ENCODE measurements around the gene KCNC1. TPM values are rescaled to one million over a fixed set of nuclear protein-coding genes. Genes with fewer than 3 reads are reported as not detected.

Gene KCNC1
- total RNA-seq, 2 experiments from 2014 or later = not detected

GRCh38 chr11:17740649-17741235 lies 6.2 kb downstream of the KCNC1 start:
- H3K27me3 Mint-ChIP-seq = peaks cover 38% of the 10 kb centered on the region
- no peak for DNase-seq

GRCh38 chr11:17741487-17741886 lies 6.9 kb downstream of the KCNC1 start:
- Mint-ChIP-seq H3K4me3 (no peak overlapping the region), H3K36me3 (no peaks in the 10 kb centered on the region), H3K27ac (no peak overlapping the region), H3K9me3 (no peaks in the 10 kb centered on the region), H3K4me1 (peaks cover 2% of the 10 kb centered on the region), H3K27me3 (peaks cover 34% of the 10 kb centered on the region)
- no peak for DNase-seq

More at GRCh38 chr11:17740649-17741235, 6.2 kb downstream of the KCNC1 start:
- H3K27ac Mint-ChIP-seq = no peak overlapping the region
- H3K36me3 Mint-ChIP-seq = no peaks in the 10 kb centered on the region
- H3K9me3 Mint-ChIP-seq = no peaks in the 10 kb centered on the region
- H3K4me3 Mint-ChIP-seq = no peak overlapping the region
- peaks cover 2% of the 10 kb centered on the region for H3K4me1 Mint-ChIP-seq

GRCh38 chr11:17742019-17742418 lies 7.4 kb downstream of the KCNC1 start:
- Mint-ChIP-seq H3K9me3 (no peaks in the 10 kb centered on the region), H3K4me3 (no peak overlapping the region), H3K4me1 (no peaks in the 10 kb centered on the region), H3K27me3 (peaks cover 29% of the 10 kb centered on the region), H3K36me3 (no peaks in the 10 kb centered on the region), H3K27ac (no peak overlapping the region)
- no peak for DNase-seq

- Mint-ChIP-seq H3K4me3 (no peak overlapping the region), H3K9me3 (no peaks in the 10 kb centered on the region), H3K27ac (no peak overlapping the region), H3K36me3 (no peaks in the 10 kb centered on the region), H3K4me1 (no peaks in the 10 kb centered on the region), H3K27me3 (peaks cover 23% of the 10 kb centered on the region)
- no peak for DNase-seq
These were observed 8.6 kb downstream of the KCNC1 start for GRCh38 chr11:17743026-17743807.

GRCh38 chr11:17743808-17744119 lies 9.2 kb downstream of the KCNC1 start:
- no peaks in the 10 kb centered on the region for H3K9me3 Mint-ChIP-seq
- DNase-seq = no peak
- no peak overlapping the region for H3K4me3 Mint-ChIP-seq
- H3K27ac Mint-ChIP-seq = no peak overlapping the region
- H3K36me3 Mint-ChIP-seq = no peaks in the 10 kb centered on the region
- H3K27me3 Mint-ChIP-seq = peaks cover 19% of the 10 kb centered on the region
- H3K4me1 Mint-ChIP-seq = no peaks in the 10 kb centered on the region

- Mint-ChIP-seq H3K4me3 (no peak overlapping the region), H3K27me3 (peaks cover 19% of the 10 kb centered on the region), H3K27ac (no peak overlapping the region), H3K36me3 (no peaks in the 10 kb centered on the region), H3K9me3 (no peaks in the 10 kb centered on the region), H3K4me1 (no peaks in the 10 kb centered on the region)
- DNase-seq = no peak
These were observed 9.8 kb downstream of the KCNC1 start for GRCh38 chr11:17744151-17744940.

- no peak for DNase-seq
- Mint-ChIP-seq H3K27me3 (peaks cover 17% of the 10 kb centered on the region), H3K27ac (no peak overlapping the region), H3K4me1 (no peaks in the 10 kb centered on the region), H3K9me3 (no peaks in the 10 kb centered on the region), H3K4me3 (no peak overlapping the region), H3K36me3 (no peaks in the 10 kb centered on the region)
These were observed 10.6 kb downstream of the KCNC1 start for GRCh38 chr11:17745023-17745772.

GRCh38 chr11:17746096-17746495 lies 11.5 kb downstream of the KCNC1 start:
- Mint-ChIP-seq H3K4me3 (no peak overlapping the region), H3K27me3 (peaks cover 16% of the 10 kb centered on the region), H3K36me3 (no peaks in the 10 kb centered on the region), H3K9me3 (no peaks in the 10 kb centered on the region), H3K4me1 (no peaks in the 10 kb centered on the region), H3K27ac (no peak overlapping the region)
- DNase-seq = no peak

- Mint-ChIP-seq H3K4me3 (no peak overlapping the region), H3K27me3 (peaks cover 10% of the 10 kb centered on the region)
- no peak for DNase-seq
These were observed 12.8 kb downstream of the KCNC1 start for GRCh38 chr11:17747131-17747955.

GRCh38 chr11:17748044-17748443 lies 13.5 kb downstream of the KCNC1 start:
- Mint-ChIP-seq H3K9me3 (no peaks in the 10 kb centered on the region), H3K27ac (no peak overlapping the region), H3K4me3 (no peak overlapping the region), H3K36me3 (no peaks in the 10 kb centered on the region), H3K4me1 (no peaks in the 10 kb centered on the region), H3K27me3 (peaks cover 10% of the 10 kb centered on the region)
- DNase-seq = no peak

More at GRCh38 chr11:17747131-17747955, 12.8 kb downstream of the KCNC1 start:
- H3K36me3 Mint-ChIP-seq = no peaks in the 10 kb centered on the region
- H3K9me3 Mint-ChIP-seq = no peaks in the 10 kb centered on the region
- H3K4me1 Mint-ChIP-seq = no peaks in the 10 kb centered on the region
- no peak overlapping the region for H3K27ac Mint-ChIP-seq

GRCh38 chr11:17748761-17749721 lies 14.5 kb downstream of the KCNC1 start:
- Mint-ChIP-seq H3K27me3 (peaks cover 10% of the 10 kb centered on the region), H3K4me1 (no peaks in the 10 kb centered on the region), H3K4me3 (no peak overlapping the region), H3K36me3 (no peaks in the 10 kb centered on the region), H3K27ac (no peak overlapping the region), H3K9me3 (no peaks in the 10 kb centered on the region)
- DNase-seq = no peak

- no peak for DNase-seq
- no peaks in the 10 kb centered on the region for H3K4me1 Mint-ChIP-seq
- no peak overlapping the region for H3K27ac Mint-ChIP-seq
- no peaks in the 10 kb centered on the region for H3K36me3 Mint-ChIP-seq
- no peaks in the 10 kb centered on the region for H3K9me3 Mint-ChIP-seq
- H3K27me3 Mint-ChIP-seq = peaks cover 10% of the 10 kb centered on the region
- H3K4me3 Mint-ChIP-seq = no peak overlapping the region
These were observed 15.6 kb downstream of the KCNC1 start for GRCh38 chr11:17750013-17750800.

- no peak for DNase-seq
- no peak overlapping the region for H3K27ac Mint-ChIP-seq
- no peaks in the 10 kb centered on the region for H3K4me1 Mint-ChIP-seq
- H3K36me3 Mint-ChIP-seq = no peaks in the 10 kb centered on the region
- H3K27me3 Mint-ChIP-seq = peaks cover 10% of the 10 kb centered on the region
- H3K4me3 Mint-ChIP-seq = no peak overlapping the region
- H3K9me3 Mint-ChIP-seq = no peaks in the 10 kb centered on the region
These were observed 16.2 kb downstream of the KCNC1 start for GRCh38 chr11:17750801-17751165.
